ENCODE results near the gene NDP. TPM values are rescaled to one million over a fixed set of nuclear protein-coding genes. Genes with fewer than 3 reads are reported as not detected.

NDP gene
- total and polyA plus RNA-seq, 5 donors = 0.12 TPM; not detected in 4

GRCh38 chrX:43970528-43970927, 2.7 kb downstream of the NDP start:
- Histone ChIP-seq H3K4me3 (ENCODE audit: low read length) (no peak overlapping the region), H3K4me1 (ENCODE audit: control insufficient read depth, insufficient read depth, low read length) (no peaks in the 10 kb centered on the region), H3K27me3 (ENCODE audit: control insufficient read depth, insufficient read depth) (no peaks in the 10 kb centered on the region), H3K9me3 (ENCODE audit: control insufficient read depth, low read length) (peaks cover 2% of the 10 kb centered on the region), H3K27ac (ENCODE audit: low read length) (no peak overlapping the region)
- WGBS = 85% methylated on average over 5 of the region's 5 CpGs
- no peak for DNase-seq
- ATAC-seq = no peak
- intact Hi-C loops (cut with DNase I) = no loop called here

- peak in 1 of 3 donors; percentile 44 for DNase-seq
- intact Hi-C loops (cut with DNase I) = no loop called here
- H3K9me3 ChIP-seq (ENCODE audit: control insufficient read depth, low read length) = peaks cover 2% of the 10 kb centered on the region
- H3K27me3 ChIP-seq (ENCODE audit: control insufficient read depth, insufficient read depth) = no peaks in the 10 kb centered on the region
- H3K4me3 ChIP-seq (ENCODE audit: low read length) = no peak overlapping the region
- H3K27ac ChIP-seq (ENCODE audit: low read length) = no peak overlapping the region
- WGBS = 73% methylated on average over 19 of the region's 19 CpGs
- no peaks in the 10 kb centered on the region for H3K4me1 ChIP-seq (ENCODE audit: control insufficient read depth, insufficient read depth, low read length)
- no peak for ATAC-seq
Measured at GRCh38 chrX:43969504-43970501, 3.4 kb downstream of the NDP start.

GRCh38 chrX:43968359-43968781, 4.8 kb downstream of the NDP start:
- Histone ChIP-seq H3K4me1 (ENCODE audit: control insufficient read depth, insufficient read depth, low read length) (no peaks in the 10 kb centered on the region), H3K27ac (ENCODE audit: low read length) (no peak overlapping the region), H3K27me3 (ENCODE audit: control insufficient read depth, insufficient read depth) (no peaks in the 10 kb centered on the region), H3K4me3 (ENCODE audit: low read length) (no peak overlapping the region), H3K9me3 (ENCODE audit: control insufficient read depth, low read length) (peaks cover 2% of the 10 kb centered on the region)
- 66% methylated on average over 4 of the region's 4 CpGs for WGBS
- DNase-seq (no peak), ATAC-seq (no peak)
- intact Hi-C loops (cut with DNase I) = no loop called here

GRCh38 chrX:43964936-43965335, 8.3 kb downstream of the NDP start:
- ATAC-seq = no peak
- Histone ChIP-seq H3K4me1 (ENCODE audit: control insufficient read depth, insufficient read depth, low read length) (no peaks in the 10 kb centered on the region), H3K9me3 (ENCODE audit: control insufficient read depth, low read length) (no peaks in the 10 kb centered on the region), H3K27me3 (ENCODE audit: control insufficient read depth, insufficient read depth) (no peaks in the 10 kb centered on the region), H3K4me3 (ENCODE audit: low read length) (no peak overlapping the region), H3K27ac (ENCODE audit: low read length) (no peak overlapping the region)
- WGBS = 79% methylated on average over 3 of the region's 3 CpGs
- DNase-seq = no peak
- intact Hi-C loops (cut with DNase I) = no loop called here

- Histone ChIP-seq H3K9me3 (ENCODE audit: control insufficient read depth, low read length) (no peaks in the 10 kb centered on the region), H3K27me3 (ENCODE audit: control insufficient read depth, insufficient read depth) (no peaks in the 10 kb centered on the region), H3K27ac (ENCODE audit: low read length) (no peak overlapping the region), H3K4me1 (ENCODE audit: control insufficient read depth, insufficient read depth, low read length) (no peaks in the 10 kb centered on the region), H3K4me3 (ENCODE audit: low read length) (no peak overlapping the region)
- ATAC-seq (no peak), DNase-seq (no peak)
- intact Hi-C loops (cut with DNase I) = no loop called here
- WGBS = 94% methylated on average over 3 of the region's 3 CpGs
Measured at GRCh38 chrX:43963726-43964125, 9.5 kb downstream of the NDP start.

GRCh38 chrX:43962636-43963035, 10.6 kb downstream of the NDP start:
- no peak for DNase-seq
- intact Hi-C loops (cut with DNase I) = no loop called here
- ATAC-seq = no peak
- 91% methylated on average over 9 of the region's 9 CpGs for WGBS
- H3K9me3 ChIP-seq (ENCODE audit: control insufficient read depth, low read length) = no peaks in the 10 kb centered on the region
- no peaks in the 10 kb centered on the region for H3K27me3 ChIP-seq (ENCODE audit: control insufficient read depth, insufficient read depth)
- H3K27ac ChIP-seq (ENCODE audit: low read length) = no peak overlapping the region
- H3K4me3 ChIP-seq (ENCODE audit: low read length) = no peak overlapping the region
- H3K4me1 ChIP-seq (ENCODE audit: control insufficient read depth, insufficient read depth, low read length) = no peaks in the 10 kb centered on the region

GRCh38 chrX:43961699-43962098, 11.5 kb downstream of the NDP start:
- ATAC-seq = no peak

GRCh38 chrX:43958529-43958928, 14.7 kb downstream of the NDP start:
- ATAC-seq (peak; percentile 65 to 86), DNase-seq (no peak)
- intact Hi-C loops (cut with DNase I) = loop anchor here in 1 of 4 donors (5.0 kb wide), 1 partner anchor 1229 kb away; no protein-coding TSS in a partner anchor
- no peak overlapping the region for H3K27ac ChIP-seq (ENCODE audit: low read length)
- H3K27me3 ChIP-seq (ENCODE audit: control insufficient read depth, insufficient read depth) = no peaks in the 10 kb centered on the region
- WGBS = 0% methylated on average over 6 of the region's 6 CpGs
- no peak overlapping the region for H3K4me3 ChIP-seq (ENCODE audit: low read length)
- no peaks in the 10 kb centered on the region for H3K9me3 ChIP-seq (ENCODE audit: control insufficient read depth, low read length)
- H3K4me1 ChIP-seq (ENCODE audit: control insufficient read depth, insufficient read depth, low read length) = no peaks in the 10 kb centered on the region

More at GRCh38 chrX:43961699-43962098, 11.5 kb downstream of the NDP start:
- H3K27me3 ChIP-seq (ENCODE audit: control insufficient read depth, insufficient read depth) = no peaks in the 10 kb centered on the region
- no peak overlapping the region for H3K27ac ChIP-seq (ENCODE audit: low read length)
- H3K9me3 ChIP-seq (ENCODE audit: control insufficient read depth, low read length) = no peaks in the 10 kb centered on the region
- no peaks in the 10 kb centered on the region for H3K4me1 ChIP-seq (ENCODE audit: control insufficient read depth, insufficient read depth, low read length)
- intact Hi-C loops (cut with DNase I) = no loop called here
- 60% methylated on average over 2 of the region's 2 CpGs for WGBS
- DNase-seq = no peak
- no peak overlapping the region for H3K4me3 ChIP-seq (ENCODE audit: low read length)

- H3K9me3 ChIP-seq (ENCODE audit: control insufficient read depth, low read length) = no peaks in the 10 kb centered on the region
- H3K27me3 ChIP-seq (ENCODE audit: control insufficient read depth, insufficient read depth) = no peaks in the 10 kb centered on the region
- no peak overlapping the region for H3K27ac ChIP-seq (ENCODE audit: low read length)
- intact Hi-C loops (cut with DNase I) = loop anchor here in 1 of 4 donors (5.0 kb wide), 1 partner anchor 1231 kb away; no protein-coding TSS in a partner anchor
- no peak overlapping the region for H3K4me3 ChIP-seq (ENCODE audit: low read length)
- DNase-seq (no peak), ATAC-seq (no peak)
- no peaks in the 10 kb centered on the region for H3K4me1 ChIP-seq (ENCODE audit: control insufficient read depth, insufficient read depth, low read length)
Measured at GRCh38 chrX:43956034-43956433, 17.2 kb downstream of the NDP start.

- Histone ChIP-seq H3K4me3 (ENCODE audit: low read length) (no peak overlapping the region), H3K27ac (ENCODE audit: low read length) (no peak overlapping the region), H3K4me1 (ENCODE audit: control insufficient read depth, insufficient read depth, low read length) (no peaks in the 10 kb centered on the region), H3K9me3 (ENCODE audit: control insufficient read depth, low read length) (no peaks in the 10 kb centered on the region), H3K27me3 (ENCODE audit: control insufficient read depth, insufficient read depth) (no peaks in the 10 kb centered on the region)
- DNase-seq (no peak), ATAC-seq (no peak)
- WGBS = 89% methylated on average over 3 of the region's 3 CpGs
- intact Hi-C loops (cut with DNase I) = no loop called here
Measured at GRCh38 chrX:43953218-43953617, 20.0 kb downstream of the NDP start.

- no peaks in the 10 kb centered on the region for H3K4me1 ChIP-seq (ENCODE audit: control insufficient read depth, insufficient read depth, low read length)
- no peak overlapping the region for H3K27ac ChIP-seq (ENCODE audit: low read length)
- 6% methylated on average over 15 of the region's 15 CpGs for WGBS
- H3K4me3 ChIP-seq (ENCODE audit: low read length) = no peak overlapping the region
- no peaks in the 10 kb centered on the region for H3K27me3 ChIP-seq (ENCODE audit: control insufficient read depth, insufficient read depth)
- no peaks in the 10 kb centered on the region for H3K9me3 ChIP-seq (ENCODE audit: control insufficient read depth, low read length)
- intact Hi-C loops (cut with DNase I) = loop anchor here in 1 of 4 donors (10.0 kb wide), 1 partner anchor 115 kb away; no protein-coding TSS in a partner anchor
- DNase-seq = peak; percentile 14 to 59 (median 58)
- ATAC-seq = peak in 1 of 2 donors; percentile 41
Measured at GRCh38 chrX:43949669-43950068, 23.5 kb downstream of the NDP start.
